Measurements from ENCODE around the gene SCYGR2.
"Not testable (repeated sequence)": the region's sequence is repeated elsewhere in the genome, so short reads cannot be mapped to it uniquely, and the experiment has no call there.

Gene SCYGR2
- 0 reads per million in 2 donors for total RNA-seq

GRCh38 chr2:227598835-227599503 is at the start of gene SCYGR2:
Gene SCYGR2, plus strand, starts transcription at chr2:227598893. Its CDS starts 0 bp downstream, at chr2:227598893.
- DNase-seq = not testable (repeated sequence)

GRCh38 chr2:227551836-227552235 is 46.9 kb upstream of the SCYGR2 start:
- DNase-seq = no peak

- DNase-seq = no peak
Observed at GRCh38 chr2:227562581-227562980, 36.1 kb upstream of the SCYGR2 start.

GRCh38 chr2:227565080-227565479 is 33.6 kb upstream of the SCYGR2 start:
- DNase-seq = no peak

GRCh38 chr2:227566012-227566411 is 32.7 kb upstream of the SCYGR2 start:
- no peak for DNase-seq

- no peak for DNase-seq
Observed at GRCh38 chr2:227568852-227569169, 29.9 kb upstream of the SCYGR2 start.

GRCh38 chr2:227570615-227571014 is 28.1 kb upstream of the SCYGR2 start:
- DNase-seq = no peak

- DNase-seq = no peak
Observed at GRCh38 chr2:227576110-227576509, 22.6 kb upstream of the SCYGR2 start.

- DNase-seq = no peak
Observed at GRCh38 chr2:227576812-227577211, 21.9 kb upstream of the SCYGR2 start.

- DNase-seq = no peak
Observed at GRCh38 chr2:227577555-227577954, 21.1 kb upstream of the SCYGR2 start.

GRCh38 chr2:227578642-227579041 is 20.1 kb upstream of the SCYGR2 start:
- DNase-seq = no peak

- no peak for DNase-seq
Observed at GRCh38 chr2:227579791-227580190, 18.9 kb upstream of the SCYGR2 start.

GRCh38 chr2:227582369-227582768 is 16.3 kb upstream of the SCYGR2 start:
- DNase-seq = no peak

- peak in 1 of 5 experiments; percentile 27 for DNase-seq
Observed at GRCh38 chr2:227592694-227593387, 5.9 kb upstream of the SCYGR2 start.

- DNase-seq = no peak
Observed at GRCh38 chr2:227595797-227596196, 2.9 kb upstream of the SCYGR2 start.

GRCh38 chr2:227597036-227597435 is 1.7 kb upstream of the SCYGR2 start:
- DNase-seq = no peak

GRCh38 chr2:227597998-227598397 is 695 bp upstream of the SCYGR2 start:
- no peak for DNase-seq

- DNase-seq = no peak
Observed at GRCh38 chr2:227602358-227602757, 3.7 kb downstream of the SCYGR2 start.

- no peak for DNase-seq
Observed at GRCh38 chr2:227606476-227606875, 7.8 kb downstream of the SCYGR2 start.

GRCh38 chr2:227607941-227608340 is 9.2 kb downstream of the SCYGR2 start:
- DNase-seq = no peak

- DNase-seq = peak in 1 of 5 experiments; percentile 37
Observed at GRCh38 chr2:227608561-227609338, 10.1 kb downstream of the SCYGR2 start.

- no peak for DNase-seq
Observed at GRCh38 chr2:227610123-227610522, 11.4 kb downstream of the SCYGR2 start.

GRCh38 chr2:227612546-227613271 is 14.0 kb downstream of the SCYGR2 start:
- DNase-seq = no peak

All from T-helper 2 cell (primary cell).